Fibroblast of lung (primary cell): ENCODE results near the gene FAM222A.

Experiments used
- EZH2 ChIP-seq: IDR thresholded peaks from 2 replicates; pipeline ENCODE4 v1.5.1; 2012; ENCODE audit warnings: low read length, control low read depth, mild to moderate bottlenecking; ENCODE audit errors: missing control alignments
- TF ChIP-seq, protein P1 (sequence below), 2 donors: IDR thresholded peaks in 1 of 2; conservative IDR thresholded peaks in 1 of 2; 1 replicate in 1 of 2; 2 replicates in 1 of 2; pipeline ENCODE4 v1.5.1; 2011 to 2012; ENCODE audit warnings: low read length in 2 of 2, control low read depth in 1 of 2, inconsistent platforms in 1 of 2, low read depth in 1 of 2, mild to moderate bottlenecking in 1 of 2

DNA sequence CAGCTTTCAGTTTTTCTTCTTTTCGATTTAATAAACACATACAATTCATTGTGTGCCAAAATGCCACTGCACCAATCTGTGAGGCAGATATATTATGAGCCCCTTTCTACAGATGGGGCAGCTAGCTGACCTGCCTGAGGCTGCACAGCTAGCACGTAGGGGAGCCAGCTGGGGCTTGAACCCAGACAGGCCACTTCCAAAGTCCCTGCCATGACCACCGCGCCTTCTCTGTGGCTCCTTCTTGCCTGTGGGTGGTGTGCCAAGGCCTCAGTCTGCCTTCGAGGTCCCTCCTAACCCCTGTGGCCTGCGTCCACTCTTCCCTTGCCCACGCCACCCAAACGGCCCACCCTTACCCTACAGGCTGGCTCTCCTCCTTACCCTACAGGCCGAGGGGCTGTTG lies 16.2 kb downstream of the FAM222A start:
- TF ChIP-seq, protein P1, sequence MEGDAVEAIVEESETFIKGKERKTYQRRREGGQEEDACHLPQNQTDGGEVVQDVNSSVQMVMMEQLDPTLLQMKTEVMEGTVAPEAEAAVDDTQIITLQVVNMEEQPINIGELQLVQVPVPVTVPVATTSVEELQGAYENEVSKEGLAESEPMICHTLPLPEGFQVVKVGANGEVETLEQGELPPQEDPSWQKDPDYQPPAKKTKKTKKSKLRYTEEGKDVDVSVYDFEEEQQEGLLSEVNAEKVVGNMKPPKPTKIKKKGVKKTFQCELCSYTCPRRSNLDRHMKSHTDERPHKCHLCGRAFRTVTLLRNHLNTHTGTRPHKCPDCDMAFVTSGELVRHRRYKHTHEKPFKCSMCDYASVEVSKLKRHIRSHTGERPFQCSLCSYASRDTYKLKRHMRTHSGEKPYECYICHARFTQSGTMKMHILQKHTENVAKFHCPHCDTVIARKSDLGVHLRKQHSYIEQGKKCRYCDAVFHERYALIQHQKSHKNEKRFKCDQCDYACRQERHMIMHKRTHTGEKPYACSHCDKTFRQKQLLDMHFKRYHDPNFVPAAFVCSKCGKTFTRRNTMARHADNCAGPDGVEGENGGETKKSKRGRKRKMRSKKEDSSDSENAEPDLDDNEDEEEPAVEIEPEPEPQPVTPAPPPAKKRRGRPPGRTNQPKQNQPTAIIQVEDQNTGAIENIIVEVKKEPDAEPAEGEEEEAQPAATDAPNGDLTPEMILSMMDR (conservative IDR thresholded peaks at IDR 0.05 in 1 of 2, IDR thresholded peaks at IDR 0.05 in 1 of 2; ENCODE audit: low read depth in 1 of 2, low read length in 2 of 2) = no peak
- no peak for TF ChIP-seq EZH2
